Amygdala (tissue), 56 donors: Measurements from ENCODE around the gene VSTM2L.

Source experiments
- DNase-seq, 56 donors: peaks; one replicate each; lab custom pipeline; 2025; lab: John Stamatoyannopoulos, UW

VSTM2L gene

GRCh38 chr20:37983286-37983685 is 80.4 kb downstream of the VSTM2L start:
- no peak for DNase-seq

GRCh38 chr20:37984018-37984785 is 81.3 kb downstream of the VSTM2L start:
- DNase-seq: peak in 21 of 56 donors; percentile 16 to 87 (median 40)

- DNase-seq: peak in 2 of 56 donors; percentile 17 to 23
These were observed 83.3 kb downstream of the VSTM2L start for GRCh38 chr20:37986044-37986858.

GRCh38 chr20:37986873-37987601 is 84.1 kb downstream of the VSTM2L start:
- peak in 16 of 56 donors; percentile 17 to 58 (median 38) for DNase-seq

- no peak for DNase-seq
These were observed 84.8 kb downstream of the VSTM2L start for GRCh38 chr20:37987602-37988290.

GRCh38 chr20:37988306-37988954 is 85.5 kb downstream of the VSTM2L start:
- DNase-seq: peak in 5 of 56 donors; percentile 8 to 46 (median 16)

GRCh38 chr20:37989601-37990295 is 86.8 kb downstream of the VSTM2L start:
- no peak for DNase-seq

GRCh38 chr20:37990571-37991151 is 87.7 kb downstream of the VSTM2L start:
- peak in 1 of 56 donors; percentile 11 for DNase-seq

- no peak for DNase-seq
These were observed 88.4 kb downstream of the VSTM2L start for GRCh38 chr20:37991157-37991866.

GRCh38 chr20:37991908-37992307 is 89.0 kb downstream of the VSTM2L start:
- no peak for DNase-seq

- DNase-seq: peak in 5 of 56 donors; percentile 6 to 48 (median 18)
These were observed 90.0 kb downstream of the VSTM2L start for GRCh38 chr20:37992802-37993409.

GRCh38 chr20:37994512-37994911 is 91.6 kb downstream of the VSTM2L start:
- no peak for DNase-seq
